GM21381 (cell line): Measurements from ENCODE around the gene C17orf107.
"Not testable (repeated sequence)": the region's sequence is repeated elsewhere in the genome, so short reads cannot be mapped to it uniquely, and the experiment has no call there.

Source experiments
- ATAC-seq: cut with Tn5 transposase; IDR thresholded peaks from one replicate; pipeline ENCODE4 v1.9.1; 2021; ENCODE audit warnings: mild to moderate bottlenecking, moderate library complexity; ENCODE audit not compliant: unreplicated experiment

C17orf107 gene

GRCh38 chr17:4898927-4899326 is 409 bp upstream of the C17orf107 start:
- no peak for ATAC-seq

DNA sequence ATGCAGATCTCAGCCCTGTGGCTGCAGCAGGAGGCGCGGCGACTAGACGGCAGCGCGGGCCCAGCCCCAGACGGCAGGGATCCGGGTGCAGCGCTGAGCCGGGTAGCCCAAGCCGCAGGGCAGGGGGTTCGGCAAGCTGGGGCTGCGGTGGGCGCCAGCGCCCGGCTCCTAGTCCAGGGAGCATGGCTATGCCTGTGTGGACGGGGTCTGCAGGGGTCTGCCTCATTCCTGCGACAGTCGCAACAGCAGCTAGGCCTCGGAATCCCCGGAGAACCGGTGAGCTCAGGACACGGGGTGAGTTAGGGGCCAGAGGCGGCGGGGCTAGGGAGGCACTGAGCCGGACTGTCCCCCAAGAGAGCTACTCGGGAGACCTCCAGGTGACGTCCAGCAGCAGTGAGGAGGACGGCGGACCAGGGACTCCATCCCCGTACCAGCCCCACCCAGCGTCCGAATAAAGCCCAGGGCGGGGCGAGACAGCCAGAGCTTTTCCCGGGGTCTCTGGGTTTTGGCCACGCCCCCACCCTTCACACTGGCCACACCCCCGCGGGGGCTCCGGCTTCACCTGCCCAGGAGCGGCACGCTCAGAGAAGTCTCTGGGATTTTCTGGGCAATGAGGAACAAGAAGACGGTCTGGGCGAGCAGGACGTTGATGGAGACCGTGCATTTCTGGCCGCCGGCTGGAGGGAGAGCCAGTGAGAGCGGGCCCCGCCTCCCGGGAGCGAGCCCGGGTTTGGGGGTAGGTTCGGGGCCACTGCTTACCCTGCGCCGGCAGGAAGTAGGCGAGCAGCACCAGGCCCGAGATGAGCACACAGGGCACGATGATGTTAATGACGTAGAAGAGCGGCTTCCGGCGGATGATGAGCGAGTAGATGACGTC is 1.1 kb downstream of the C17orf107 start:
- ATAC-seq = no peak

DNA sequence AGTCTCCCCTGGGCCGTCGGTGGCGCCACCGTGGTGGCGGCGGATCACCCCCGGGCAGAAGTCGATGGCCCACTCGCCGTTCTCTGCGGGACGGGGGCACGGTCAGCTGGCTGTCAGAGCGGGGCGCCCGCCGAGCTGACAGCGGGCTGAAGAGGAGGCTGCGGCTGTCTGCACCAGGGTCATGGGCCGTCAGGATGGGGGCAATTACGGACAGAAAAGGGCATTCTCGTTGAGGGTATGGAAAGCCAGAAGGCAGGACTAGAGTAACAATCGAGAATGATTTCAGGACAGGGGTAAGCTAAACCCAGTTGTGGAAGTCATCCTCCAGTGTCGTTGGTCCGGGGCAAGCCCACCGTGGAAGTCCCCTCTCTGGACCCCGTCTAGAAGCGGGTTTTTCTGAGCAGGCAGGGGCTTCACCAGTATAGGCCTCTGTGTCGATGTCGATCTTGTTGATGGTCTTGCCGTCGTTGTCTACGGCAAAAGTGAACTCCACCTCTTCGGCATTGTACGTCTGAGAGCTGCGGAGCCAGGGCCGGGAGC is 1.8 kb downstream of the C17orf107 start:
- no peak for ATAC-seq

DNA sequence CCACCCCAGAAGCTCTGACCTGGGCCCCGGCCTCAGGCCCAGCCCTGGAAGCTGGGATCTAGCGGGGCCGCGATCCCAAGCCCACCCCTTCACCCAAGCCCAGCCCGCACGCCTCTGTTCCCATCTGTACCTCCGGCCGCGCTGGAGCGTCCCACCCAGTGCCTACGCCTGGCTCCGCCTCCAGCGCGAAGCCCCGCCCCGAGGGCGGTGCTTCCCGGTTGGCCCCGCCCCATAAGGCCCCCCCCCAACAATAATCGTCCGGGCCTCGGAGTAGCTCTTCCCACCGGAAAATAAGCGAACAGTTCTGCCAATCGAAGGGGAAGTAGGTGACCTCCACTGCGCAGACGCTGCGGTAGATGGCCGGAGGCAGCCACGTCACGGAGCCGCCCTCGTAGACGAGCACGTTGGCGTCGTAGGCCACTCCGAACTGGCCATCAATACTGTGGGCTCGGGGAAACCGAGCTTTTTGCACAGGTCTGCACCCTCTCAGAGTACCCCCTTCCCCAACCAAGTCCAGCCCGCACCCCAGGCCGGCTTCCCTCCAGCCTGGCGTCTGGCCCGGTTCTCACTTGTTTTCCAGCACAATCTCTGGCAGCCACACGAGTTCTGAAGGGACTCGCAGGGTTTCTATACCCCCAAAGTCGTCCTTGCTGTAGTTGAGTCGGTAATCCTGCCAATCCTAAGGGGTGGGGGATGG is 2.5 kb downstream of the C17orf107 start:
- no peak for ATAC-seq

DNA sequence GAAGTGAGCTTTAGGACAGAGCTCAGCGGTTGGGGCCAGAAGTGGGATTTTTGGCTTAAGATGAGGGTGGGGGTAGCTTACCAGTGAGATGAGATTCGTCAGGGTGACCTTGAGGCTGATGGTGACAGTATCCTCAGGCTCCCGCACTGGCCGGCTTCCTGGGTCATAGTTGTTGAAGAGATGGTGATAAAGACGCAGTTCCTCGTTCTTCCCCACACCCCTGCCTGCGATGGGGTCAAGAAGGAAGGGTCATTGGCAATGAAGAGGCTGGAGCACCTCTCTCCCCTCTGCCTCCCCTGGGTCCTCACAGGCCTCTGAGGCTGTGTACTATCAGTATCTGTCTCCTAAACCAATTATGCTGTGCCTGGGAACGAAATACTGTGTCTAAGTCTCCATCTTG is 3.2 kb downstream of the C17orf107 start:
- ATAC-seq = no peak

DNA sequence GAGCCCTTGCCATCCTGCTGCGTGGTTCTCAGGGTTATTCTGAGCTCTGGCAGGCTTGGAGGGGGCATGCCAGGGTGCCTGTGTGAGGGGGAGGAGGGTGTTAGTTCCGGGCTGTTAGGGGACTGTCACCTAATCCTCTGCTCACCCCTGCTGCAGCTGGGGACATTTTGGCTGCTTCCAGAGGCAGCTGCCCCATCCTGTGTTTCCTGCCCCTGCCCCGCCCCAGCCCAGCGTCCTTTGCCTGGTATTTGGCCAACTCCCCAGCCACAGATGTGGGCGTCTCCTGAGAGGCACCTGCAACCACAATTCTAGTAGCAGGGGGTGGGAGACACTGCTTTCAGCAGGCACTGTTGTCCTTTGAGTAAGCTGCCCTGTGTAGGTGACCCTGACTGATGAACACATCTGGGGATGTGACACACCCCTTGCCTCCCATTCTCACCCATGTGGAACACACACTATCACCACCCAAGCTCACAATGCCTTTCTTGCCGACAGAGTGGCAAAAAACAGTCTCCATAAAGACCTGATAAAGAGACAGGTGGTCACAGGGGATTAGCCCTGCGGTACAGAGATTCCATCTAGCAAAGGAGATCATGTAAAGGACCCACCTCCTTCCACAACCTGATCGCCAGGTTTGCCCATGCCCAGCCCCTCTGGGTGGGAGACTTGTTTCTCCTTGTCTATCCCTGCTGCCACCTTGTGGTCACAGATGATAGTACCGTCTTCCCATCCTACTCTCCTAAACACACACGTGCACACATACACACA is 3.9 kb downstream of the C17orf107 start, which contains the start of gene CHRNE:
Gene CHRNE, minus strand, starts transcription at position 48 of the 768 bp plus-strand sequence. Its CDS starts 35 bp downstream, at position 13.
- ATAC-seq = peak; percentile 37

- not testable (repeated sequence) for ATAC-seq
Measured at GRCh38 chr17:4906642-4907041, 7.3 kb downstream of the C17orf107 start.

DNA sequence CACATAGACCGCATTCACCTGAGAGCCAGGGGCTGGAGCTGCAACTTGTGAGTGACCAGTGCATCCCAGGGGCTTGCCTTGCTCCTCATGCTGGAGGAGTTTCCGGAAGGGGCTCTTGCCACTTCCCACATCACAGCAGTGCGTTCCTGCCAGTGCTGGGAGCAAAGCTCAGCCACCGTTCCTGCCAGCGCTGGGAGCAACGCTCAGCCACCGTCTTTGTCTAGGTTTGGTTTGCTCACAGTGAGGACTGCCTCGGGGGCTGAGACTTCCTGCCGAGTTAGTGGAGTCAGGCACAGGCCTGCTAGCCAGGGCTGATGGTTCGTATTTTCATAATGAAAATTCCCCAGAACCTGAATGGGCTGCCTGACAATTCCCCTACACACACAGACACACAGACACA is 9.0 kb downstream of the C17orf107 start:
- no peak for ATAC-seq

DNA sequence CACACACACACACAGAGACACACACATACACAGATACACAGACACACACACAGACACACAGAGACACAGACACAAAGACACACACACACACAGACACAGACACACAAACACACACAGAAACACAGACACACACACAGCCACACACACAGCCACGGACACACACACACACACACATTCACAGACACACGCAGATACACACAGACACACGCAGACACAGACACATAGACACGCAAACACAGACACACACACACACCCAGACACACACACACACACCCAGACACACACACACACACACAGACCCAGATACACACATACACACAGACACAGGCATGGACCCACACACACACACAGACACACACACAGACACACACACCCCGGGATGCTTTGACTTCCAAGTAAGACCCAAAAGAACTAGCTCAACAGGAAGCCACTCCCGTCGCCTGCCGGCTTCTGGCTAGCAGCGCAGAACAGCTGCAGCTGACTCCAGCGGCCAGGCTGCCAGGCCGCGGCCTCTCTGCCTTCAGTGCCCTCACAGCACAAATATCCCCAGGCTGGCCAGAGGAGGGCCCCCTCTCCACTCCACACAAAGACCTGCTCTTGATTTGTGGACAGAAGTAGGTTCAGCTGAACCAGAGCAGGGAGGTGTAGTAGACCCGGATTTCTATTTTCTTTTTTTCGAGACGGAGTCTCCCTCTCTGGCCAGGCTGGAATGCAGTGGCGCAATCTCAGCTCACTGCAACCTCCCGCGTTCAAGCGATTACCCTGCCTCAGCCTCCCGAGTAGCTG is 9.6 kb downstream of the C17orf107 start:
- ATAC-seq = no peak

DNA sequence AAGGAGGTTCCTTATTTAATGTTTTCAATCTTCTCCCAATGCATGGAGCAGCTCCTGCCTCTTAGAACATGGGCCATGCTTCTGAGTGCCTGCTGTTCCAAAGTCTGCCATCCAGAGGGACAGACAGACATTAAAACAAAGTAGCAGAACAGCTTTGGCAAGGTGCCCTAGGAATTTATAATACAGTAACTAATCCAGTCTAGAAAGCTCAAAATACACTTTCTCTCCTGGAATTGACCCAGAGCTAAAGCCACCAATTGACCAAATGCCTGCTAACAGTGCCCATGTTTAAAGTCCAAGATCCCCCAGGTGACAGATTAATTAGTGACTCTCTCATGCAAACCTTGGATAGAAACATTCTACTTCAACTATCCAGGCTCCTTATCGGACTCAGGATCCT is 14.7 kb downstream of the C17orf107 start:
- ATAC-seq = no peak

DNA sequence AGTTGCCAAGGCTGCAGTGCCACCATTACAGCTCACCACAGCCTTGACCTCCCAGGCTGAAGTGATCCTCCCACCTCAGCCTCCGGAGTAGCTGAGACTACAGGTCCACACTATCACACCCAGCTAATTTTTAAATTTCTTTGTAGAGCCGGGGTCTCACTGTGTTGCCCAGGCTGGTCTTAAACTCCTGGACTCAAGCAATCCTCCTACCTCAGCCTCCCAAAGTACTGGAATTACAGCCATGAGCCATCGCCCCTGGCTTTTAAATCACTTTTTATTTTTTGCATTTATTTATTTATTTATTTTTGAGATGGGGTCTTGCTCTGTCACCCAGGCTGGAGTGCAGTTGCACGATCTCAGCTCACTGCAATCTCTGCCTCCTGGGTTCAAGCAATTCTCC is 15.2 kb downstream of the C17orf107 start:
- ATAC-seq = not testable (repeated sequence)

- no peak for ATAC-seq
Measured at GRCh38 chr17:4919511-4920047, 20.2 kb downstream of the C17orf107 start.

GRCh38 chr17:4920351-4921048 is 21.2 kb downstream of the C17orf107 start:
- no peak for ATAC-seq

- no peak for ATAC-seq
Measured at GRCh38 chr17:4921320-4921719, 22.0 kb downstream of the C17orf107 start.

DNA sequence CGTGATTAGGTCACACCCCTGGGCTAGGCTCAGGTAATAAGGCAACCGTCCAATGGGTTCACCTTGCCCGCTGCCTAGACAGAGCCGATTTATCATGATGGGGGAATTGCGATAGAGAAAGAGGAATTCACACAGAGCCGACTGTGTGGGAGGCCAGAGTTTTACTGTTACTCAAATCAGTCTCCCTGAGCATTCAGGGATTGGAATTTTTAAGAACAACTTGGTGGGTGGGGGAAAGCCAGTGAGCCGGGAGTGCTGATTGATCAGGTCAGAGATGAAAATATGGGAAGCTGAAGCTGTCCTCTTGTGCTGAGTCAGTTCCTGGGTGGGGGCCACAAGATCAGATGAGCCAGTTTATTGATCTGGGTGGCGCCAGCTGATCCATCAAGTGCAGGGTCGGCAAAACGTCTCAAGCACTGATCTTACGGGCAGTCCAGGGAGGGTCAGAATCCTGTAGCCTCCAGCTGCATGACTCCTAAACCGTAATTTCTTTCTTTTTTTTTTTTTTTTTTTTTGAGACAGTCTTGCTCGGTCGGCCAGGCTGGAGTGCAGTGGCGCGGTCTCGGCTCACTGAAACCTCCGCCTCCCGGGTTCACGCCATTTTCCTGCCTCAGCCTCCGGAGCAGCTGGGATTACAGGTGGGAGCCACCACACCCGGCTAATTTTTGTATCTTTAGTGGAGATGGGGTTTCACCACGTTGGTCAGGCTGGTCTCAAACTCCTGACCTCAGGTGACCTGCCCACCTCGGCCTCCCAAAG is 27.4 kb downstream of the C17orf107 start:
- not testable (repeated sequence) for ATAC-seq

GRCh38 chr17:4928881-4929280 is 29.5 kb downstream of the C17orf107 start:
- ATAC-seq = no peak

- no peak for ATAC-seq
Measured at GRCh38 chr17:4931963-4932362, 32.6 kb downstream of the C17orf107 start, which contains the start of gene GP1BA. Gene GP1BA, plus strand, starts transcription at chr17:4932277. Its CDS starts 328 bp downstream, at chr17:4932605.

GRCh38 chr17:4932756-4933155 is 33.4 kb downstream of the C17orf107 start:
- no peak for ATAC-seq
